Right lobe of liver (tissue), 5 donors: ENCODE results near the gene ITGA2B. TPM values are rescaled to one million over a fixed set of nuclear protein-coding genes. Genes with fewer than 3 reads are reported as not detected.

Experiments
- small RNA-seq, 2 experiments: library from RNA; depleted of rRNA; stranded (forward); fragments of <200 nt; gene quantifications; one replicate each; pipeline ENCODE3, GENCODE V24; 2016
- total RNA-seq, 6 experiments: library from RNA; depleted of rRNA in 2 of 6; stranded (reverse); fragments of >200 nt in 2 of 6; fragmentation: NEBNext Ultra II Directional in 3 of 6; extraction: Animal tissue kit (Norgen Biotek cat#: 25700) in 3 of 6; gene quantifications; one replicate each; pipeline versions ENCODE4 v1.1.0 to v1.2.4, GENCODE V29; 2016 to 2023
- donor health status: DM: no; HTN: no; CAD: no.
- donor health status: DM: no; HTN: no; CAD: no.
- donor health status: DM: no; HTN: yes; CAD: no.
- donor health status: DM: no; HTN: yes; CAD: no.

The ITGA2B gene
- total RNA-seq, 6 experiments from 2014 or later, result 0.37 to 1.5 (median 0.49) TPM; not detected in 1

Small RNA genes within 50 kb of the gene (small RNA-seq; reads per million reads assigned to genes)
- gene RN7SL258P, result 0 reads per million in 2 experiments

Other genes with a start within 250 kb of the ITGA2B start
- 1 to 10 TPM in 1 of 6 experiments, under 1 TPM in 5; 0.20 to 1.1 (median 0.40) TPM for gene HROB, start 247.7 kb downstream of the ITGA2B start, total RNA-seq
- 1 to 10 TPM in 1 of 6 experiments, not detected in 5; 1.5 TPM for gene ASB16, start 218.9 kb downstream of the ITGA2B start, total RNA-seq
- gene TMUB2, start 202.7 kb downstream of the ITGA2B start, total RNA-seq, result 10 to 100 TPM; 13.8 to 18.0 (median 15.7) TPM
- 10 to 100 TPM; 20.3 to 26.8 (median 22.1) TPM for gene ATXN7L3, start 189.8 kb downstream of the ITGA2B start, total RNA-seq
- 10 to 100 TPM; 22.3 to 35.9 (median 32.0) TPM for gene UBTF, start 170.0 kb downstream of the ITGA2B start, total RNA-seq
- gene SLC4A1, start 121.5 kb downstream of the ITGA2B start, total RNA-seq, result 10 to 100 TPM in 1 of 6 experiments, 1 to 10 TPM in 2, under 1 TPM in 3; 0.06 to 31.8 (median 1.2) TPM
- gene RUNDC3A, start 81.0 kb downstream of the ITGA2B start, total RNA-seq, result under 1 TPM in 2 of 6 experiments, not detected in 4; 0.12 to 0.75 TPM
- 100 to 1,000 TPM in 2 of 6 experiments, 10 to 100 TPM in 4; 56.3 to 111 (median 64.6) TPM for gene SLC25A39, start 64.8 kb downstream of the ITGA2B start, total RNA-seq
- gene GRN, start 44.3 kb downstream of the ITGA2B start, total RNA-seq, result 100 to 1,000 TPM in 5 of 6 experiments, 10 to 100 TPM in 1; 84.5 to 230 (median 150) TPM
- gene FAM171A2, start 25.8 kb downstream of the ITGA2B start, total RNA-seq, result under 1 TPM; 0.16 to 0.68 (median 0.39) TPM
- 10 to 100 TPM in 4 of 6 experiments, 1 to 10 TPM in 2; 8.1 to 14.4 (median 13.1) TPM for gene GPATCH8, start 113.8 kb upstream of the ITGA2B start, total RNA-seq
- under 1 TPM; 0.11 to 0.64 (median 0.28) TPM for gene FZD2, start 167.8 kb upstream of the ITGA2B start, total RNA-seq